Stomach (tissue), 9 donors: ENCODE results near the gene ZNF687. TPM values are rescaled to one million over a fixed set of nuclear protein-coding genes. Genes with fewer than 3 reads are reported as not detected.
"Not testable (repeated sequence)": the region's sequence is repeated elsewhere in the genome, so short reads cannot be mapped to it uniquely, and the experiment has no call there.

Source experiments
- DNase-seq, 2 donors: peaks; one replicate each; pipeline versions ENCODE4 v3.0.0 to v3.0.0-alpha.2; 2013 to 2019
- H3K27ac ChIP-seq, 5 donors: fragments of 200-600 bp in 4 of 5; sonication (generic) in 4 of 5; one replicate each; pipeline ENCODE4 v1.5.1; 2013 to 2019; ENCODE audit warnings: mild to moderate bottlenecking in 1 of 5, moderate library complexity in 1 of 5
- H3K27me3 ChIP-seq, 3 donors: fragments of 200-600 bp; sonication (generic); one replicate each; pipeline ENCODE4 v1.5.1; 2017 to 2019; ENCODE audit warnings: mixed run types in 1 of 3
- H3K36me3 ChIP-seq, 4 donors: fragments of 200-600 bp; sonication (generic); 1 replicate in 3 of 4; 2 replicates in 1 of 4; pipeline ENCODE4 v1.5.1; 2016 to 2019
- H3K4me1 ChIP-seq, 4 donors: fragments of 200-600 bp; sonication (generic); one replicate each; pipeline ENCODE4 v1.5.1; 2016 to 2019
- H3K4me3 ChIP-seq, 4 donors: fragments of 200-600 bp; sonication (generic) in 3 of 4; one replicate each; pipeline ENCODE4 v1.5.1; 2016 to 2019; ENCODE audit warnings: mild to moderate bottlenecking in 1 of 4
- H3K9me3 ChIP-seq, 4 donors: fragments of 200-600 bp; sonication (generic); one replicate each; pipeline ENCODE4 v1.5.1; 2016 to 2019
- CTCF ChIP-seq, 7 experiments: fragments of 450-650 bp in 4 of 7; fragments of 200-600 bp in 3 of 7; sonication (generic) in 3 of 7; IDR thresholded peaks; one replicate each; pipeline ENCODE4 v1.5.1; 2016 to 2019; ENCODE audit warnings: antibody characterized with exemption in 7 of 7, control low read depth in 2 of 7, mild to moderate bottlenecking in 1 of 7
- EP300 ChIP-seq: sonication (generic); formaldehyde crosslinking; IDR thresholded peaks from one replicate; pipeline ENCODE4 v1.6.1; 2017; ENCODE audit warnings: antibody characterized with exemption
- POLR2A ChIP-seq, 4 donors: fragments of 450-650 bp; IDR thresholded peaks; one replicate each; pipeline ENCODE4 v1.6.1; 2016; ENCODE audit warnings: antibody characterized with exemption in 4 of 4, control low read depth in 2 of 4, mild to moderate bottlenecking in 1 of 4, moderate library complexity in 1 of 4
- POLR2AphosphoS5 ChIP-seq, 3 donors: sonication (generic); formaldehyde crosslinking; IDR thresholded peaks; one replicate each; pipeline ENCODE4 v1.6.1; 2016; ENCODE audit warnings: antibody characterized with exemption in 3 of 3
- WGBS, 5 donors: extraction: QIAGEN DNeasy Blood & Tissue Kit in 3 of 5; methylation state at CpG; one replicate each; pipeline versions ENCODE4 v1.1.5 to v1.1.7; 2013 to 2018; 5-methylcytosine and 5-hydroxymethylcytosine counted together
- intact Hi-C: fragments of 100-400 bp; cut with DNase I; formaldehyde crosslinking; loops from one replicate; pipeline ENCODE4 v1.15.1; 2023; ENCODE audit warnings: low total_unique reads
- polyA plus RNA-seq, 3 donors: library from polyadenylated mRNA; stranded (reverse); fragments of 200-250 nt; gene quantifications; one replicate each; pipeline ENCODE4 v1.2.3, GENCODE V29; 2013
- total RNA-seq, 5 donors: library from RNA; depleted of rRNA; stranded (reverse); fragments of >200 nt; gene quantifications; one replicate each; pipeline versions ENCODE4 v1.1.0 to v1.2.3, GENCODE V29; 2014 to 2016
- donor health status: healthy with polysubstance abuse.
- donor health status: Bipolar disorder and iron deficiency.
- donor health status: healthy.

ZNF687 gene
- total and polyA plus RNA-seq, 8 donors = 6.8 to 59.6 (median 14.5) TPM

GRCh38 chr1:151267760-151268159 is 14.3 kb upstream of the ZNF687 start:
- TF ChIP-seq POLR2A (IDR thresholded peaks at IDR 0.05) = no peak
- no peak for TF ChIP-seq EP300
- TF ChIP-seq CTCF (IDR thresholded peaks at IDR 0.05) = no peak
- no peak for TF ChIP-seq POLR2AphosphoS5 (IDR thresholded peaks at IDR 0.05)
- 68 to 87% (median 78%) methylated on average over 4 of the region's 4 CpGs for WGBS, 5 donors
- H3K4me3 ChIP-seq = no peak overlapping the region
- no peaks in the 10 kb centered on the region for H3K27me3 ChIP-seq
- no peak overlapping the region for H3K27ac ChIP-seq
- DNase-seq = no peak
- H3K4me1 ChIP-seq = no peaks in the 10 kb centered on the region
- intact Hi-C loops = no loop called here
- peaks cover 42 to 95% (median 87%) of the 10 kb centered on the region in 4 donors for H3K36me3 ChIP-seq
- no peaks in the 10 kb centered on the region for H3K9me3 ChIP-seq

- Histone ChIP-seq H3K4me3 (no peak overlapping the region), H3K27me3 (no peaks in the 10 kb centered on the region), H3K4me1 (peaks cover 0 to 4% (median 0%) of the 10 kb centered on the region in 4 donors), H3K9me3 (no peaks in the 10 kb centered on the region), H3K36me3 (peaks cover 0 to 35% (median 27%) of the 10 kb centered on the region in 4 donors), H3K27ac (no peak overlapping the region)
- DNase-seq = no peak
- WGBS, 5 donors = 67 to 86% (median 71%) methylated on average over 3 of the region's 3 CpGs
- intact Hi-C loops = no loop called here
- TF ChIP-seq POLR2AphosphoS5 (IDR thresholded peaks at IDR 0.05) = no peak
- TF ChIP-seq EP300 = no peak
- no peak for TF ChIP-seq POLR2A (IDR thresholded peaks at IDR 0.05)
- TF ChIP-seq CTCF (IDR thresholded peaks at IDR 0.05) = no peak
These were observed 8.1 kb upstream of the ZNF687 start for GRCh38 chr1:151273924-151274466.

- DNase-seq, H3K4me3 ChIP-seq, intact Hi-C loops, H3K27me3 ChIP-seq, H3K27ac ChIP-seq, H3K9me3 ChIP-seq, H3K4me1 ChIP-seq: not testable (repeated sequence)
- 78 to 92% (median 85%) methylated on average over 5 of the region's 5 CpGs for WGBS, 5 donors
- peaks cover 0 to 22% (median 14%) of the 10 kb centered on the region in 4 donors for H3K36me3 ChIP-seq
These were observed 6.8 kb upstream of the ZNF687 start for GRCh38 chr1:151275341-151275740.

- H3K4me1 ChIP-seq = peaks cover 4 to 10% (median 6%) of the 10 kb centered on the region in 4 donors
- intact Hi-C loops = no loop called here
- no peak overlapping the region for H3K4me3 ChIP-seq
- peaks cover 0 to 10% (median 4%) of the 10 kb centered on the region in 4 donors for H3K36me3 ChIP-seq
- 70 to 82% (median 76%) methylated on average over 2 of the region's 2 CpGs for WGBS, 5 donors
- H3K9me3 ChIP-seq = no peaks in the 10 kb centered on the region
- no peak for DNase-seq
- H3K27me3 ChIP-seq = no peaks in the 10 kb centered on the region
- TF ChIP-seq EP300 (no peak), POLR2A (IDR thresholded peaks at IDR 0.05) (no peak), POLR2AphosphoS5 (IDR thresholded peaks at IDR 0.05) (no peak), CTCF (IDR thresholded peaks at IDR 0.05) (no peak)
- H3K27ac ChIP-seq = peak overlapping the region in 1 of 5 donors; percentile 47
These were observed 4.8 kb upstream of the ZNF687 start for GRCh38 chr1:151277249-151277648.

GRCh38 chr1:151281225-151281968 is 702 bp upstream of the ZNF687 start:
- TF ChIP-seq POLR2AphosphoS5 (IDR thresholded peaks at IDR 0.05) = peak; percentile 61 to 91 (median 75)
- TF ChIP-seq EP300 = no peak
- TF ChIP-seq CTCF (IDR thresholded peaks at IDR 0.05) = peak in 5 of 7 experiments; percentile 10 to 68 (median 51)
- H3K27ac ChIP-seq = peak overlapping the region; percentile 92 to 100 (median 97)
- peaks cover 16 to 31% (median 27%) of the 10 kb centered on the region in 4 donors for H3K4me1 ChIP-seq
- H3K27me3 ChIP-seq = no peaks in the 10 kb centered on the region
- DNase-seq = peak; percentile 97 to 98
- no peaks in the 10 kb centered on the region for H3K9me3 ChIP-seq
- peak overlapping the region; percentile 68 to 92 (median 74) for H3K4me3 ChIP-seq
- H3K36me3 ChIP-seq = peaks cover 7 to 17% (median 17%) of the 10 kb centered on the region in 4 donors
- 0 to 1% (median 0%) methylated on average over 34 to 48 of the region's 48 CpGs for WGBS, 5 donors
- intact Hi-C loops = no loop called here
